Thoracic aorta (tissue), 2 donors: ENCODE data around the gene TNFRSF1A. TPM values are rescaled to one million over a fixed set of nuclear protein-coding genes. Genes with fewer than 3 reads are reported as not detected.
A peak's percentile ranks its signal among the peaks of the same experiment; 100 is the strongest.

Experiments
- ATAC-seq: fragments of 150-250 bp; one replicate; pipeline ENCODE4 v1.8.0; 2017; ENCODE audit warnings: low read depth; ENCODE audit not compliant: insufficient number of reproducible peaks, low FRiP score
- DNase-seq: peaks from one replicate; pipeline ENCODE4 v3.0.0-alpha.2; 2020; ENCODE audit warnings: low spot score
- H3K27ac ChIP-seq, 2 donors: fragments of 200-600 bp; sonication (generic); 1 replicate in 1 of 2; 2 replicates in 1 of 2; pipeline ENCODE4 v1.5.1; 2016; ENCODE audit warnings: mild to moderate bottlenecking in 2 of 2, moderate library complexity in 2 of 2
- H3K27me3 ChIP-seq: fragments of 200-600 bp; sonication (generic); replicated peaks from 2 replicates; pipeline ENCODE4 v1.6.0; 2016; ENCODE audit warnings: mild to moderate bottlenecking; ENCODE audit not compliant: insufficient read depth
- H3K36me3 ChIP-seq: fragments of 200-600 bp; sonication (generic); one replicate; pipeline ENCODE4 v1.5.1; 2016
- H3K4me1 ChIP-seq, 2 donors: fragments of 200-600 bp; sonication (generic); 1 replicate in 1 of 2; 2 replicates in 1 of 2; pipeline versions ENCODE4 v1.5.1 to v1.6.0; 2016; ENCODE audit warnings: low read depth in 2 of 2, mild to moderate bottlenecking in 1 of 2; ENCODE audit not compliant: control insufficient read depth in 1 of 2
- H3K4me3 ChIP-seq: fragments of 200-600 bp; sonication (generic); 2 replicates; pipeline ENCODE4 v1.5.1; 2016; ENCODE audit warnings: mild to moderate bottlenecking
- H3K9me3 ChIP-seq: fragments of 200-600 bp; sonication (generic); 2 replicates; pipeline ENCODE4 v1.5.1; 2016
- CTCF ChIP-seq: fragments of 200-600 bp; sonication (generic); IDR thresholded peaks from one replicate; pipeline ENCODE4 v1.5.1; 2019; ENCODE audit warnings: antibody characterized with exemption
- total RNA-seq, 2 donors: library from RNA; depleted of rRNA; stranded (reverse); fragments of >200 nt; gene quantifications; one replicate each; pipeline versions ENCODE4 v1.1.0 to v1.2.3, GENCODE V29; 2016

The TNFRSF1A gene
- total RNA-seq, 2 donors from 2014 or later = 311 to 384 TPM

GRCh38 chr12:6323340-6323994 lies 18.4 kb downstream of the TNFRSF1A start:
- Histone ChIP-seq H3K36me3 (peaks cover 8% of the 10 kb centered on the region), H3K4me1 (peaks cover 18 to 59% of the 10 kb centered on the region in 2 donors), H3K4me3 (peak overlapping the region; percentile 55), H3K9me3 (no peaks in the 10 kb centered on the region), H3K27me3 (no peaks in the 10 kb centered on the region), H3K27ac (peak overlapping the region; percentile 79 to 86)
- ATAC-seq (peak; percentile 84), DNase-seq (no peak)
- TF ChIP-seq CTCF = peak; percentile 46

DNA sequence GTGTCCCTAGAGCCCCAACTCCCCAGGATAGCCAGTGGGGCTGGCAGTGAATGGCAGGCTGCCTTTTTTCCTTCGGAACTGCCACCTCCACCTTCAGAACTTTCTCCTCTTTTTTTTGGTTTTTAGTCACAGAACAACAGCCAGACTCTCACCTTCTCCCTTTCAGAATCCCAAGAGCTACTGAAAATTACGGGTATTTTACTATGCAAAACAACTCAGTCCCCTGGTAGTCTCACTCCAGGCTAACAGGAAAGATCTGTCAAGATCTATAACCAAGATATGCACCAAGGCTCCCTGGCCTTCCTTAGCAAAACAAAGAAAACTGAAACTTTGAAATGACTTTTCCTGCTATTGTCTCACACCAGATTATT lies 18.9 kb downstream of the TNFRSF1A start:
- Histone ChIP-seq H3K36me3 (peaks cover 4% of the 10 kb centered on the region), H3K4me1 (peaks cover 18 to 54% of the 10 kb centered on the region in 2 donors), H3K4me3 (peak overlapping the region; percentile 55), H3K27ac (peak overlapping the region; percentile 79 to 86), H3K9me3 (no peaks in the 10 kb centered on the region), H3K27me3 (no peaks in the 10 kb centered on the region)
- DNase-seq = no peak
- TF ChIP-seq CTCF = no peak
- peak; percentile 2 for ATAC-seq

DNA sequence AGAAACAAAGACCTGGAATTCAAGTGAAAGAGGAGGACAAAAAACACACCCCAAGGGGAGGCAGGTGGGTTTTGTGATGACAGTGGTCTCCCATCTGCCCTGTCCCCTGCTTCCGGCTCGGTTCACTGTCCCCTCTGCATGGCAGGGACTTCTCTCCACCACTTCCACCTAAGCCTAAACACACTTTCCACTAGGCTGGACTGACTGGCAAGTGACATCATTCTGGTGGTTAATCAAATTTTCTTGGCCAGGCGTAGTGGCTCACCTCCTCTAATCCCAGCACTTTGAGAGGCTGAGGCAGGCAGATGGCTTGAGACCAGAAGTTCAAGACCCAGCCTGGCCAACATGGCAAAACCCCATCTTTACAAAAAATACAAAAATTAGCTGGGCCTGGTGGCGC lies 19.5 kb downstream of the TNFRSF1A start:
- DNase-seq (no peak), ATAC-seq (no peak)
- Histone ChIP-seq H3K9me3 (no peaks in the 10 kb centered on the region), H3K4me1 (peaks cover 18 to 50% of the 10 kb centered on the region in 2 donors), H3K27me3 (no peaks in the 10 kb centered on the region), H3K4me3 (no peak overlapping the region), H3K36me3 (peaks cover 4% of the 10 kb centered on the region), H3K27ac (peak overlapping the region; percentile 79 to 86)
- no peak for TF ChIP-seq CTCF

GRCh38 chr12:6321905-6322304 lies 20.0 kb downstream of the TNFRSF1A start:
- Histone ChIP-seq H3K4me3 (no peak overlapping the region), H3K27ac (peak overlapping the region in 1 of 2 donors; percentile 86), H3K9me3 (no peaks in the 10 kb centered on the region), H3K27me3 (no peaks in the 10 kb centered on the region), H3K36me3 (peaks cover 4% of the 10 kb centered on the region), H3K4me1 (peaks cover 18 to 47% of the 10 kb centered on the region in 2 donors)
- ATAC-seq (no peak), DNase-seq (no peak)
- no peak for TF ChIP-seq CTCF

- no peak overlapping the region for H3K27ac ChIP-seq
- H3K9me3 ChIP-seq = no peaks in the 10 kb centered on the region
- DNase-seq = no peak
- no peaks in the 10 kb centered on the region for H3K36me3 ChIP-seq
- no peak overlapping the region for H3K4me3 ChIP-seq
- no peaks in the 10 kb centered on the region for H3K27me3 ChIP-seq
- TF ChIP-seq CTCF = no peak
- no peak for ATAC-seq
- H3K4me1 ChIP-seq = peaks cover 18 to 22% of the 10 kb centered on the region in 2 donors
Measured at GRCh38 chr12:6319446-6319845, 22.4 kb downstream of the TNFRSF1A start.
